Thoracic aorta endothelial cell (primary cell): ENCODE data around the gene RHNO1. TPM values are rescaled to one million over a fixed set of nuclear protein-coding genes. Genes with fewer than 3 reads are reported as not detected.

Source experiments
- total RNA-seq: library from RNA; depleted of rRNA; stranded (reverse); fragments of >200 nt; gene quantifications from 2 replicates; pipeline ENCODE4 v1.2.3, GENCODE V29; 2012

RHNO1 gene, protein sequence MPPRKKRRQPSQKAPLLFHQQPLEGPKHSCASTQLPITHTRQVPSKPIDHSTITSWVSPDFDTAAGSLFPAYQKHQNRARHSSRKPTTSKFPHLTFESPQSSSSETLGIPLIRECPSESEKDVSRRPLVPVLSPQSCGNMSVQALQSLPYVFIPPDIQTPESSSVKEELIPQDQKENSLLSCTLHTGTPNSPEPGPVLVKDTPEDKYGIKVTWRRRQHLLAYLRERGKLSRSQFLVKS
- total RNA-seq, result 26.1 and 34.5 TPM in 2 replicates

GRCh38 chr12:2877047-2877952, at the start of gene RHNO1, which contains the start of gene FOXM1:
RHNO1 (plus strand) TSS chr12:2877223; CDS start chr12:2885367, 8,144 bp downstream.
FOXM1 (minus strand) TSS chr12:2877174; CDS start chr12:2874478, 2,696 bp downstream.

GRCh38 chr12:2834581-2835491, 42.2 kb upstream of the RHNO1 start, which contains the start of gene NRIP2:
NRIP2 (minus strand) TSS chr12:2835035; CDS start chr12:2834983, 52 bp downstream.

GRCh38 chr12:2857021-2857431, 20.0 kb upstream of the RHNO1 start, which contains the start of gene TEX52:
TEX52 (minus strand) TSS chr12:2857039; CDS start chr12:2857026, 13 bp downstream.

GRCh38 chr12:2890388-2891239, 13.6 kb downstream of the RHNO1 start, which contains the start of gene TULP3:
TULP3 (plus strand) TSS chr12:2890891; CDS start chr12:2890948, 57 bp downstream.

Other genes with a start within 250 kb of the RHNO1 start
- gene FKBP4, start 82.3 kb upstream of the RHNO1 start, total RNA-seq, result 63.4 and 73.2 TPM in 2 replicates
- gene ITFG2, start 64.6 kb upstream of the RHNO1 start, total RNA-seq, result 18.7 and 21.4 TPM in 2 replicates
- gene NRIP2, start 42.2 kb upstream of the RHNO1 start, total RNA-seq, result not detected in 2 replicates
- gene TEX52, start 20.2 kb upstream of the RHNO1 start, total RNA-seq, result not detected in 2 replicates
- 29.7 and 54.6 TPM in 2 replicates for gene FOXM1, start within 50 bp of the RHNO1 start, total RNA-seq
- 27.3 and 30.5 TPM in 2 replicates for gene TULP3, start 13.7 kb downstream of the RHNO1 start, total RNA-seq
- 37.6 and 51.3 TPM in 2 replicates for gene TEAD4, start 82.2 kb downstream of the RHNO1 start, total RNA-seq
- gene TSPAN9, start 200.2 kb downstream of the RHNO1 start, total RNA-seq, result 41.6 and 46.1 TPM in 2 replicates